ENCODE data around the gene CD83.

DNA sequence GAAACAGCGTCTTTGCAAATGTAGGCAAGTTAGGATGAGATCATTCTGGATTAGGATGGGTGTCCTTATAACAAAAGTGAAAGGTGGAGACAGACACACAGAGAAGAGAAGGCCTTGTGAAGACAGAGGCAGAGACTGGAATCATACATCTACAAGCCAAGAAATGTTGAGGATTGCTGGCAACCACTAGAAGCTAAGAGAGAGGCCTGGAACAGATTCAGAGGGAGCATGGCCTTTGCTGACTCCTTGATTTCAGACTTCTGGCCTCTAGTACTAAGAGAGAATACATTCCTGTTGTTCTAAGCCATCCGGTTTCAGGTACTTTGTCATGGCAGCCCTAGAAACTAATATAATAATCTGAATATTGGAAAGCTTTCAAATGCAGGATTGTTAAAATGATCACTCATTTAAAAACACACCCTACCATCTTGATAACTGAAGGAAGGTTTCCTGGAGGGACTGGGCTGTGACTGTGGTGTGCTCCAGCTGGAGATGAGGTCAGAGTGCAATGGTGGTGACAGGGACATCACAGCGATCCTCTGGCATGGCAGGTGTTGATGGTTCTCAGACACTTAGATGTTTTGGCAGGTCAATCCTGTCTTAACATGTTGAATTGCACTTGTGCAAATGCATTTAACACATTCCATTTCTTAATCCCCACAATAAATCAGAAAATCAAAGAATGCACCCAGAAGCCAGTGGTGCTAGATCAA is 25.1 kb downstream of the CD83 start:
- TF ChIP-seq EZH2 (IDR thresholded peaks at IDR 0.05; ENCODE audit: low read length) (no peak), CTCF (optimal IDR thresholded peaks at IDR 0.05 in 1 of 3, IDR thresholded peaks at IDR 0.05 in 1 of 3, conservative IDR thresholded peaks at IDR 0.05 in 1 of 3; ENCODE audit: extremely low read depth in 1 of 3, insufficient read depth in 2 of 3, low read length in 3 of 3) (no peak)

Data from keratinocyte (primary cell).